ENCODE data around the gene SLC9A3.

DNA sequence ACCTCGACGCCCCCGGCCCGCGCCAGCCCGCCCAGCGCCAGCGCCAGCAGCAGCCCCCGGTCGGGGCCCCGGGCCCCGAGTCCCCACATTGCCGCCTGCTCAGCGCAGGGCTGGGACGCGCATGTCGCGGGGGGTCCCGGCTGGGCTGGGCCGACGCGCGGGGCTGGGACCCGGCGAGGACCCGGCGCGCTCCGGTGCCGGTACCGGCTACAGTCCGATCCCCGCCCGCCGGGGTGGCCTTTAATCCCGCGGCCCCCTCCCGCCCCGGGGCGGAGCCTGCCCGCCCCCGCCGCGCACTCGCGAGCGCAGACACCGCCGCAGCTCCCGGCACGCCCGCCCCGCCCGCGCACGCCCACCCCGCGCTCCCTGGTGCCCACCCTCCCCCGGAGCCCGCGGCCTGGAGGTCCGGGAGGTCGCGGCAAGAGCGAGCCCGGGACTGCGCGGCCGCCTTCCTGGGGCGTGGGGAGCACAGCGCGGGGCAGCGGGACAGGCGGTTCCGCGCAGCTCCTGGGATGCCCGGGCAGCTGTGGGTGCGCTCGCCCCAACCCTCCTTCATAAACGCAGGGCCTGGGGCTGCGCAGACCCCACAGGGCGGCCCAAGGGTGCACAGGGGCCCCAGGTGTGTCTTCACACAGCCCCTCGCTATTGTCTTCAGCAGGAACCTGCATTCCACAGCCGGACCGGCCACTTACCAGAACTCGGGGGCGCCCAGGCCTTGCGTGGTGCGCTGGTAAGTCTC is at the start of gene SLC9A3:
- TF ChIP-seq ISL1 (CRISPR knock-in tag; IDR thresholded peaks at IDR 0.05) (no peak), ZFP3 (CRISPR knock-in tag; IDR thresholded peaks at IDR 0.05) (no peak), ZNF8 (CRISPR knock-in tag; IDR thresholded peaks at IDR 0.05) (no peak), BACH2 (CRISPR knock-in tag; IDR thresholded peaks at IDR 0.05; ENCODE audit: borderline replicate concordance) (no peak)
- TF ChIP-seq, protein P1, sequence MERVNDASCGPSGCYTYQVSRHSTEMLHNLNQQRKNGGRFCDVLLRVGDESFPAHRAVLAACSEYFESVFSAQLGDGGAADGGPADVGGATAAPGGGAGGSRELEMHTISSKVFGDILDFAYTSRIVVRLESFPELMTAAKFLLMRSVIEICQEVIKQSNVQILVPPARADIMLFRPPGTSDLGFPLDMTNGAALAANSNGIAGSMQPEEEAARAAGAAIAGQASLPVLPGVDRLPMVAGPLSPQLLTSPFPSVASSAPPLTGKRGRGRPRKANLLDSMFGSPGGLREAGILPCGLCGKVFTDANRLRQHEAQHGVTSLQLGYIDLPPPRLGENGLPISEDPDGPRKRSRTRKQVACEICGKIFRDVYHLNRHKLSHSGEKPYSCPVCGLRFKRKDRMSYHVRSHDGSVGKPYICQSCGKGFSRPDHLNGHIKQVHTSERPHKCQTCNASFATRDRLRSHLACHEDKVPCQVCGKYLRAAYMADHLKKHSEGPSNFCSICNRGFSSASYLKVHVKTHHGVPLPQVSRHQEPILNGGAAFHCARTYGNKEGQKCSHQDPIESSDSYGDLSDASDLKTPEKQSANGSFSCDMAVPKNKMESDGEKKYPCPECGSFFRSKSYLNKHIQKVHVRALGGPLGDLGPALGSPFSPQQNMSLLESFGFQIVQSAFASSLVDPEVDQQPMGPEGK (CRISPR knock-in tag; IDR thresholded peaks at IDR 0.05; ENCODE audit: borderline replicate concordance) = no peak

Measured in SK-N-SH treated with all-trans-retinoic acid at 6 μM for 48 hours (cell line).